Caco-2 (cell line): ENCODE measurements around the gene RAB9A. TPM values are rescaled to one million over a fixed set of nuclear protein-coding genes. Genes with fewer than 3 reads are reported as not detected.

Experiments
- BruUV-seq: library from RNA; stranded (reverse); fragments of 400-500 nt; replicated peaks from 2 replicates; lab custom pipeline; 2021; lab: Mats Ljungman, UMichigan
- CTCF ChIA-PET: fragments of 300-600 bp; sonication (Branson Sonifier 250); formaldehyde crosslinking; loops from one replicate; lab custom pipeline; 2022; ENCODE audit warnings: antibody characterized with exemption; lab: Charles Lee
- POLR2A ChIA-PET: fragments of 300-600 bp; sonication (Branson Sonifier 250); formaldehyde crosslinking; loops from one replicate; lab custom pipeline; 2022; ENCODE audit warnings: antibody characterized with exemption; lab: Charles Lee
- DNase-seq, 2 experiments: peaks; one replicate each; pipeline versions ENCODE4 v3.0.0 to v3.0.0-alpha.2; 2020 to 2022
- H3K27me3 ChIP-seq: replicated peaks from 2 replicates; pipeline ENCODE4 v1.6.0; 2011; ENCODE audit warnings: low read length; ENCODE audit not compliant: control insufficient read depth, insufficient read depth
- H3K36me3 ChIP-seq: 2 replicates; pipeline ENCODE4 v1.5.1; 2011; ENCODE audit warnings: low read length; ENCODE audit not compliant: control insufficient read depth, insufficient read depth
- H3K4me1 ChIP-seq: fragments of 250-450 bp; sonication (Bioruptor Pico); 2 replicates; pipeline ENCODE4 v1.5.1; 2020; ENCODE audit warnings: mild to moderate bottlenecking
- H3K4me3 ChIP-seq: 2 replicates; pipeline ENCODE4 v1.5.1; 2011; ENCODE audit warnings: low read depth, mild to moderate bottlenecking, control low read depth, low read length
- H3K9me3 ChIP-seq: fragments of 250-450 bp; sonication (Bioruptor Pico); 2 replicates; pipeline ENCODE4 v1.5.1; 2020; ENCODE audit warnings: mild to moderate bottlenecking, moderate library complexity
- H3K27ac Mint-ChIP-seq: one replicate; pipeline ENCODE4 v1.8.0; 2022; ENCODE audit warnings: mixed read lengths; ENCODE audit not compliant: unreplicated experiment
- H3K27me3 Mint-ChIP-seq: one replicate; pipeline ENCODE4 v1.8.0; 2022; ENCODE audit warnings: mixed read lengths; ENCODE audit not compliant: insufficient read depth, unreplicated experiment
- H3K36me3 Mint-ChIP-seq: one replicate; pipeline ENCODE4 v1.8.0; 2022; ENCODE audit warnings: mild to moderate bottlenecking, mixed read lengths; ENCODE audit not compliant: insufficient read depth, unreplicated experiment
- H3K4me1 Mint-ChIP-seq: one replicate; pipeline ENCODE4 v1.8.0; 2022; ENCODE audit warnings: low read depth, mixed read lengths; ENCODE audit not compliant: unreplicated experiment
- H3K4me3 Mint-ChIP-seq: one replicate; pipeline ENCODE4 v1.8.0; 2022; ENCODE audit warnings: mild to moderate bottlenecking, moderate library complexity, mixed read lengths; ENCODE audit not compliant: unreplicated experiment
- H3K9me3 Mint-ChIP-seq: one replicate; pipeline ENCODE4 v1.8.0; 2022; ENCODE audit warnings: mixed read lengths; ENCODE audit not compliant: unreplicated experiment
- intact Hi-C: fragments of 100-400 bp; cut with micrococcal nuclease; formaldehyde crosslinking; loops from one replicate; pipeline ENCODE4 v1.10.0; 2022; ENCODE audit not compliant: unreplicated experiment
- total RNA-seq: library from RNA; stranded (reverse); gene quantifications from 2 replicates; pipeline ENCODE4 v1.2.3, GENCODE V29; 2022
- TF ChIP-seq, protein P1 (sequence below), 2 experiments: fragments of 200-600 bp in 1 of 2; IDR thresholded peaks; 1 replicate in 1 of 2; 2 replicates in 1 of 2; pipeline versions ENCODE4 v1.5.1 to v1.8.0; 2011 to 2022; ENCODE audit warnings: antibody characterized with exemption in 1 of 2, control low read depth in 1 of 2, inconsistent platforms in 1 of 2, low read depth in 1 of 2, low read length in 1 of 2, mild to moderate bottlenecking in 1 of 2, moderate library complexity in 1 of 2; ENCODE audit not compliant: insufficient read depth in 1 of 2, severe bottlenecking in 1 of 2, unreplicated experiment in 1 of 2

Gene RAB9A
- total RNA-seq, 1 experiment from 2014 or later: 22.9 TPM

GRCh38 chrX:13655674-13656073 is 33.3 kb upstream of the RAB9A start:
- H3K27ac Mint-ChIP-seq: no peak overlapping the region
- TF ChIP-seq, protein P1, sequence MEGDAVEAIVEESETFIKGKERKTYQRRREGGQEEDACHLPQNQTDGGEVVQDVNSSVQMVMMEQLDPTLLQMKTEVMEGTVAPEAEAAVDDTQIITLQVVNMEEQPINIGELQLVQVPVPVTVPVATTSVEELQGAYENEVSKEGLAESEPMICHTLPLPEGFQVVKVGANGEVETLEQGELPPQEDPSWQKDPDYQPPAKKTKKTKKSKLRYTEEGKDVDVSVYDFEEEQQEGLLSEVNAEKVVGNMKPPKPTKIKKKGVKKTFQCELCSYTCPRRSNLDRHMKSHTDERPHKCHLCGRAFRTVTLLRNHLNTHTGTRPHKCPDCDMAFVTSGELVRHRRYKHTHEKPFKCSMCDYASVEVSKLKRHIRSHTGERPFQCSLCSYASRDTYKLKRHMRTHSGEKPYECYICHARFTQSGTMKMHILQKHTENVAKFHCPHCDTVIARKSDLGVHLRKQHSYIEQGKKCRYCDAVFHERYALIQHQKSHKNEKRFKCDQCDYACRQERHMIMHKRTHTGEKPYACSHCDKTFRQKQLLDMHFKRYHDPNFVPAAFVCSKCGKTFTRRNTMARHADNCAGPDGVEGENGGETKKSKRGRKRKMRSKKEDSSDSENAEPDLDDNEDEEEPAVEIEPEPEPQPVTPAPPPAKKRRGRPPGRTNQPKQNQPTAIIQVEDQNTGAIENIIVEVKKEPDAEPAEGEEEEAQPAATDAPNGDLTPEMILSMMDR (IDR thresholded peaks at IDR 0.05; ENCODE audit: insufficient read depth in 1 of 2, low read depth in 1 of 2, low read length in 1 of 2, severe bottlenecking in 1 of 2, unreplicated experiment in 1 of 2): no peak
- DNase-seq: no peak
- H3K27me3 Mint-ChIP-seq: no peaks in the 10 kb centered on the region
- Histone ChIP-seq H3K4me3 (no peak overlapping the region), H3K27me3 (no peaks in the 10 kb centered on the region), H3K36me3 (no peaks in the 10 kb centered on the region), H3K9me3 (no peaks in the 10 kb centered on the region), H3K4me1 (peaks cover 5% of the 10 kb centered on the region)
- no peaks in the 10 kb centered on the region for H3K36me3 Mint-ChIP-seq
- POLR2A ChIA-PET: no interaction called here
- CTCF ChIA-PET: no interaction called here
- no TSS peak for BruUV-seq
- H3K4me3 Mint-ChIP-seq: no peak overlapping the region
- intact Hi-C loops: no loop called here
- no peaks in the 10 kb centered on the region for H3K4me1 Mint-ChIP-seq
- no peaks in the 10 kb centered on the region for H3K9me3 Mint-ChIP-seq

DNA sequence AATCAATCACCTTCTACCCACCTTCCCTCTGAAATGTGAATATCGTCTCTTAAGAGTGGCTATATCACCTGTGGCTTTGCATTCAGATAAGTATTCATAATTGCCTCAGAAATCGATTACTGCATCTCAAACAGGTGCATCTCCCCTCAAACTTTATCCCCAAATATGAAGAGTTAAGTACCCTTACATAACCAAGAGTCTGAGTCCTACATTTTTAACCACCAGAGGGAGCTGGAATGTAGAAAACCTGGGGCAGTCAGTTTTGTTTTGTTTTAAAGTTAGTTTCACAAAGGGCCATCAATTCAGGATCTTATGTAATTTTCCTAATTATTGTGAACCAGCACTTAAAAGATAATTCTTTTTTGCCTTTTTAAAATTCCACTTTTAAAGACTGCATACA is 30.3 kb upstream of the RAB9A start:
- no peak overlapping the region for H3K4me3 ChIP-seq
- DNase-seq: peak in 1 of 2 experiments; percentile 50
- no TSS peak for BruUV-seq
- no peak overlapping the region for H3K4me3 Mint-ChIP-seq
- ChIA-PET CTCF (no interaction called here), POLR2A (interaction anchor here (1.1 kb wide), 1 partner anchor 76 kb away, joined by 3 read pairs; the partner anchor contains the start of genes OFD1 and TRAPPC2)
- H3K27ac Mint-ChIP-seq: no peak overlapping the region
- no peaks in the 10 kb centered on the region for H3K9me3 ChIP-seq
- H3K9me3 Mint-ChIP-seq: no peaks in the 10 kb centered on the region
- no peaks in the 10 kb centered on the region for H3K36me3 ChIP-seq
- H3K27me3 ChIP-seq: no peaks in the 10 kb centered on the region
- H3K4me1 Mint-ChIP-seq: no peaks in the 10 kb centered on the region
- TF ChIP-seq, protein P1 (IDR thresholded peaks at IDR 0.05; ENCODE audit: insufficient read depth in 1 of 2, low read depth in 1 of 2, low read length in 1 of 2, severe bottlenecking in 1 of 2, unreplicated experiment in 1 of 2): peak in 1 of 2 experiments; percentile 50
- no peaks in the 10 kb centered on the region for H3K36me3 Mint-ChIP-seq
- no peaks in the 10 kb centered on the region for H3K27me3 Mint-ChIP-seq
- H3K4me1 ChIP-seq: peaks cover 5% of the 10 kb centered on the region
- intact Hi-C loops: loop anchor here (1.0 kb wide), 2 partner anchors 32 to 90 kb away; no protein-coding TSS in a partner anchor

GRCh38 chrX:13659063-13659462 is 29.9 kb upstream of the RAB9A start:
- H3K27ac Mint-ChIP-seq: no peak overlapping the region
- H3K27me3 ChIP-seq: no peaks in the 10 kb centered on the region
- H3K4me3 Mint-ChIP-seq: no peak overlapping the region
- no peak for DNase-seq
- H3K36me3 ChIP-seq: no peaks in the 10 kb centered on the region
- no TSS peak for BruUV-seq
- TF ChIP-seq, protein P1 (IDR thresholded peaks at IDR 0.05; ENCODE audit: insufficient read depth in 1 of 2, low read depth in 1 of 2, low read length in 1 of 2, severe bottlenecking in 1 of 2, unreplicated experiment in 1 of 2): no peak
- H3K36me3 Mint-ChIP-seq: no peaks in the 10 kb centered on the region
- H3K9me3 ChIP-seq: no peaks in the 10 kb centered on the region
- H3K4me1 ChIP-seq: peaks cover 5% of the 10 kb centered on the region
- ChIA-PET POLR2A (interaction anchor here (1.1 kb wide), 1 partner anchor 75 kb away, joined by 3 read pairs; the partner anchor contains the start of genes OFD1 and TRAPPC2), CTCF (no interaction called here)
- intact Hi-C loops: no loop called here
- H3K4me1 Mint-ChIP-seq: no peaks in the 10 kb centered on the region
- H3K4me3 ChIP-seq: no peak overlapping the region
- H3K27me3 Mint-ChIP-seq: no peaks in the 10 kb centered on the region
- no peaks in the 10 kb centered on the region for H3K9me3 Mint-ChIP-seq
